ENCODE results near the gene GPRC5B.
A peak's percentile ranks its signal among the peaks of the same experiment; 100 is the strongest.

Gene GPRC5B

GRCh38 chr16:19884611-19885450, at the start of gene GPRC5B:
GPRC5B (minus strand) TSS chr16:19884848; CDS start chr16:19872845, 12,003 bp downstream.
- peak; percentile 40 for DNase-seq (ENCODE audit: low read depth)

DNA sequence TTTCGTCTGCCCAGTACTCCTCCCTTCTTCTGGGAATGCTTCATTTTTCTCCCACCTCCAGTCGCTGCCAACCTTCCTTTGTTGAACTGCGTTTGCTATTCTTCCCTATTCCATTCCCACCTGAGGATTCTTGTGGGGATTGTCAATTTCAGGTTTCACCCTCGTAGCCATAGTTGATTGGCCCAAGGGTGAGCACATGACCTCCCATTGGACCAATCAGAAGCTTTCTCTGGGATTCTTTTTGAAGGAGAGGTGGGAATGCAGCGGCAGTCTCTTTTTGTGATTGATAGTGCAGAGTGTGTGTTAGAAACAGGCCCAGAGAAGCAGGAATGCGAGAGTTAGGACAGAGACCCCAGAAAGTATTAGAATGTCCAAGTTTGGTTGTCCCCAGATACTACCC, 49.1 kb upstream of the GPRC5B start:
- no peak for DNase-seq (ENCODE audit: low read depth)

GRCh38 chr16:19929062-19929511, 44.4 kb upstream of the GPRC5B start:
- DNase-seq (ENCODE audit: low read depth): no peak

- no peak for DNase-seq (ENCODE audit: low read depth)
Measured at GRCh38 chr16:19928432-19928831, 43.8 kb upstream of the GPRC5B start.

- DNase-seq (ENCODE audit: low read depth): no peak
Measured at GRCh38 chr16:19926449-19927390, 42.1 kb upstream of the GPRC5B start.

- no peak for DNase-seq (ENCODE audit: low read depth)
Measured at GRCh38 chr16:19923396-19923795, 38.7 kb upstream of the GPRC5B start.

DNA sequence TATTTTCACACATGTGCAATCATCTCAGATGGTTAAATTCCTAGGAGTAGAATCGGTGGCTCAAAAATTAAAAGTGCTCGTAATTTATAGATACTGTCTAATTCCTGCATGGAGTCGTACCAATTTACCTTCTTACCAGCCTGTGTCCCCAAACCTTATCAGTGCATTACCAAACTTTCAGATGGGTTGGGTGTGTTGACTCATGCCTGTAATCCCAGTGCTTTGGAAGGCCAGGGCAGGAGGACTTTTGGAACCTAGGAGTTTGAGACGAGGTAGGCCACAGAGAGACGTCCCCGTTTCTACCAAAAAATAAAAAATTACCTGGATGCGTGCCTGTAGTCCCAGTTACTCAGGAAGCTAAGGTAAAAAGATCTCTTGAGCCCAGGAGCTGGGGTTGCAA, 34.5 kb upstream of the GPRC5B start:
- no peak for DNase-seq (ENCODE audit: low read depth)

- DNase-seq (ENCODE audit: low read depth): no peak
Measured at GRCh38 chr16:19916064-19916463, 31.4 kb upstream of the GPRC5B start.

DNA sequence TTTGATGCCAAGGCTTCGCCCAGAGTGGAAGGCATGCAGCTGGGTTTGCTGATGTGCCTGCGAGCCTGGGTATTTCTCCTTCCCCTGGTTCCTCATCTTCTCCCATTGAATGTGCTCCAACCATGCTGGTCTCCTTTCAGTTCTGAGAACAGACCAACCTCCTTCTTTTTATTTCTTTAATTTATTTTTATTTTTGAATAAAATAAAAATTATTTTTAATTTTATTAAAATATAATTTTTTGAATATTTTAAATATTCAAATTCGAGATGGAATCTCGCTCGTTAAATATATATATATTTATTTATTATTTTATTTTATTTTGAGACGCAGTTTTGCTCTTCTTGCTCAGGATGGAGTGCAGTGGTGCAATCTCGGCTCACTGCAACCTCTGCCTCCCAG, 30.2 kb upstream of the GPRC5B start:
- DNase-seq (ENCODE audit: low read depth): no peak

DNA sequence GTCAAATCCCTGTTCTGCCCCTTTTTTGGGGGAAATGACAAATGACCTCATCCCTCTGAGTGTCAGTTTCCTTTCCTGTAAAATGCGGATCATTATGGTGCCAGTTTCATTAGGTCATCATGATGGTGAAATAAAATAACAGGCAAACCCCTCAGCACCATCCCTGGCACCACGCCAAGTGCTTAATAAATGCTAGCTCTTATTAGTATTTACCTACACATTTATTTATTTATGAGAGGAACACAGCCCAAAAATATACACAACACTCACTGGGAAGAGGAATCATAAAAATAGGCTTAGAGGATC, 28.6 kb upstream of the GPRC5B start:
- DNase-seq (ENCODE audit: low read depth): no peak

DNA sequence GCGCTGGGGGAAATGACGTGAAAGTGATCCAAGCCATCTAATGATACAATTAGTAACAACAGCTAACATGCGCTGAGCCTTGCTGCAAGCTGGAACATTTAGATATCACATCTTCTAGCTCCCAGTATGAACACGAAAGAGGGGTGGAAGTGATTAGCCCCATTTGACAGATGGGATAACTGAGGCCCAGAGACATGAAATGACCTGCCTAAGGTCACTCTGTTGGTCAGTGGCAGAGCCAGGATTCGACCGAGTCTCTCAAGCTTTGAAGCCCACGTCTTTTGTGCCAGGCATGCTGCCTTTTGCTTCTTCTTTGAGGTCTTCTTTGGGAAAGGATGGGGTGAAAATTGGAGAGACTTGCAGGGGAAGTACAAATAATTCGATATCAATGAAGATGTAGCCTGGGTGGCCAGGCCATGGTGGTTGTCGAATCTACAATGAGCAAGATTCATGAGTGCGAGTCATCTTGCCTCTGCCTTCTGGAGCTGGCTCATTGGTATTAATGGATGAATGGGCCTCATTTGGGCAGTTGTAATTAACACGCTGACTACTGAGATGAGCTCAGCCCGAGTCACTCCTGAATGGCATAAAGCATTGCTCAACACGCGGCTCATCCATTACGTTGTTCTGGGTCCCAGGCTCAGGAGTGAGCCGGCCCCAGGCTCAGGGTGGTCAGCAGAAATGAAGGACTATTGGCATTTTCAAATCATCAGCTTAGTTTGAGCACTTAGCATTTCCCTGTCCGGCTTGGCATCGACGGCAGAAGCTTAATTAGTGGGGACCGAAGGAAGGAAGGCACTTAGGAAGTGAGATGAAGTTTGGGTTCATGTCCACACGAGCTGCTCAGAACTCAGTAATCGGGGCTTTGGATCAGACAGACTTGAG, 28.0 kb upstream of the GPRC5B start:
- no peak for DNase-seq (ENCODE audit: low read depth)

- DNase-seq (ENCODE audit: low read depth): no peak
Measured at GRCh38 chr16:19911747-19912454, 27.3 kb upstream of the GPRC5B start.

DNA sequence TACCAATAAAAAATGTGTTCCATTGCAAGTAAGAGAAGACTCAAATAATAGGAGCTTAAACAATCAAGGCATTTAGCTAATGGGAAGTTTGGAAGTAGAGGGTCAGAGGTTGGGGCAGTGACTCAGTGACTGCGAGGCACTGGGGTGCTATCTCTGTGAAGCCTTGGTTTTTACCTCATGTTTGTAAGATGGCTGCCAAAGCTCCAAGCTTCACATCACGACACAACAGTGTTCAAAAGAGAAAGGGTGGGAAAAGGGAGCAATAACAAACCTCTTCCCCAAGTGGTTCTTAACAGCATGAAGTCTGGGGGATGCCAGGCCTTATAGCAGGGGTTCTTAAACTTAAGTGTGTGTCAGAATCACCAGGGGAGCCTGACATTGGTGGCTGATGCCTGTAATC, 26.6 kb upstream of the GPRC5B start:
- no peak for DNase-seq (ENCODE audit: low read depth)

- no peak for DNase-seq (ENCODE audit: low read depth)
Measured at GRCh38 chr16:19909750-19910322, 25.2 kb upstream of the GPRC5B start.

DNA sequence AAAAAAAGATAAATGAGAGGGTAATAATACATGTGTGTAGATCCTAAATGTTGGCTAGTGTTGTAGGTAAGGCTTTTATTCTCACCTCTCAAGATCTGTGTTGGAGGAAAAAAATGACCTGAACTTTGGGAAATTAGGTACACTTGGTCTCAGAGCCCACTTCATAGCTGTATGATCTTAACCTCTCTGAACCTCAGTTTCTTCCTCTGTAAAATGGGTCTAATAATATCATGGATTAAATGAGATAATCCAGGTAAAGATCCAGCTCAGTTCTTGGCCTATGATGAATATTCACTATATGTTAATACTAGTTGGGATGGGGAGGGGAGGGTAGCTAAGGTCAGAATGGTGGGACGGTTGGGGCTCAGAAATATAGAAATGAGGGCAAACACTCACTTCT, 24.3 kb upstream of the GPRC5B start:
- no peak for DNase-seq (ENCODE audit: low read depth)

GRCh38 chr16:19907161-19907992, 22.7 kb upstream of the GPRC5B start:
- DNase-seq (ENCODE audit: low read depth): peak; percentile 24

GRCh38 chr16:19901164-19901563, 16.5 kb upstream of the GPRC5B start:
- no peak for DNase-seq (ENCODE audit: low read depth)

DNA sequence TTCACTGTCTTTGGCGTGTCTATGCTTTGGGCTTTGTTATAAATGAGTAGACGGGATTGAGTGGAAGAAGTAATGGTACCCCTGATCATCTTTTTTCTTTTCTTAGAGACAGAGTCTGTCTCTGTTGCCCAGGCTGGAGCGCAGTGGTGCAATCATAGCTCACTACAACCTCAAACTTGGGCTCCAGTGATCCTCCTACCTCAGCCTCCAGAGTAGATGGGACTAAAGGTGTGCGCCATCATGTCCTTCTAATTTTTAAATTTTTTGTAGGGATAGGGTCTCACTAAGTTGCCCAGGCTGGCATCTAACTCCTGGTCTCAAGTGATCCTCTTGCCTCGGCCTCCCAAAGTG, 14.9 kb upstream of the GPRC5B start:
- no peak for DNase-seq (ENCODE audit: low read depth)

- no peak for DNase-seq (ENCODE audit: low read depth)
Measured at GRCh38 chr16:19898924-19899604, 14.4 kb upstream of the GPRC5B start.

GRCh38 chr16:19898166-19898565, 13.5 kb upstream of the GPRC5B start:
- no peak for DNase-seq (ENCODE audit: low read depth)

All from T-helper 22 cell (primary cell).